CMK (cell line): ENCODE results near the gene GOLGA8M.
"Not testable (repeated sequence)": the region's sequence is repeated elsewhere in the genome, so short reads cannot be mapped to it uniquely, and the experiment has no call there.

Experiments used
- DNase-seq: peaks from one replicate; pipeline ENCODE4 v3.0.0-alpha.2; 2010; ENCODE audit warnings: low read depth

The GOLGA8M gene

GRCh38 chr15:28660750-28661149 is 51.5 kb downstream of the GOLGA8M start:
- DNase-seq = not testable (repeated sequence)

GRCh38 chr15:28656018-28656360 is 56.2 kb downstream of the GOLGA8M start:
- not testable (repeated sequence) for DNase-seq

- DNase-seq = not testable (repeated sequence)
Measured at GRCh38 chr15:28655329-28656017, 56.7 kb downstream of the GOLGA8M start.

GRCh38 chr15:28654194-28654593 is 58.0 kb downstream of the GOLGA8M start:
- DNase-seq = not testable (repeated sequence)

- not testable (repeated sequence) for DNase-seq
Measured at GRCh38 chr15:28652538-28652937, 59.7 kb downstream of the GOLGA8M start.
